ENCODE results near the gene SLITRK4.

The SLITRK4 gene

DNA sequence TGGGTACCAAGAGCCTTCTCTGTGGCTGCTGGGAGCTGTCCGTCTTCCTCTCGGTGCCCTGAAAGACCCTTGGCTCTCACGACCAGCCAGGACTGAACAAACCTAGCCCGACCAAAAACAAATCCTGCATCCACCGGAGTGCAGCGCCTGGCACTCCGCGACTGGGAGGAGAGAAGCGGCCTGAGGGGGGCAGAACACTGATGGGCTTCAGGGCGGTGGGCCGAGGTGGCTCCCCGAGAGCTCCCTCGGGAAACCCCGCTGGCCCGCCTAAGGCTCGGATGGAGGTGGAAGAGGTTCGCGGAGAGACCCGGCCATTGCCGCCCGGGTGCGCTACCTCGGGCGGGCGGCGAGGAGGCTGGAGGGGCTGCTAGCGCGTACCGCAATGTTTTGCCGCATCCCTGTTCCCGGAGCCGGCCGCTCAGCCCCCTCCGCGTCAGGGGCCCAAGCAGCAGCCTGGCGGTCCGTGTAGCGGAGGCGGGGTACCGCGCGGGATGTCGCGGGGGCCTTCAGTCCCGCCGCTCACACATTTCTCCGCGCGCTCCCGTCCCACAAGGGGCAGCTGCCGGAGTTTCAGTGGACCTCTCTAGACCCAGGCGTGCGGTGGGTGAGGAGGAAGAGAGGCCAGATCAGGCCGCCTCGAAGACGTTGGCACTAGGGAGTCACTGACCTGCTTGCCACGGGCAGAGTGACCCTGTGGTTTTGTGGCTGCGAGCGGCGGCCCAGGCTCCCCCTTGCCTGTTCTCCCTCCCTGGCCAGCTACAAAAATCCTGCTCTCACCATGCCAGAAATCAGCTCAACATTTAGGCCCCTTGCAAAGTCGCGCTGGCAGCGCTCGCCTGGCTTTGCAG lies 2.2 kb downstream of the SLITRK4 start:
- Histone ChIP-seq H3K4me3 (ENCODE audit: low read length) (no peak overlapping the region), H3K9ac (ENCODE audit: low read length) (no peak overlapping the region), H3K36me3 (ENCODE audit: control insufficient read depth, insufficient read depth, low read length) (no peaks in the 10 kb centered on the region), H3K9me3 (ENCODE audit: control insufficient read depth, low read length) (no peaks in the 10 kb centered on the region), H3K4me1 (ENCODE audit: control insufficient read depth, insufficient read depth, low read length) (no peaks in the 10 kb centered on the region), H3K27me3 (ENCODE audit: control insufficient read depth, insufficient read depth, low read length) (peaks cover 23% of the 10 kb centered on the region)

- peaks cover 23% of the 10 kb centered on the region for H3K27me3 ChIP-seq (ENCODE audit: control insufficient read depth, insufficient read depth, low read length)
- H3K9me3 ChIP-seq (ENCODE audit: control insufficient read depth, low read length) = no peaks in the 10 kb centered on the region
- no peaks in the 10 kb centered on the region for H3K4me1 ChIP-seq (ENCODE audit: control insufficient read depth, insufficient read depth, low read length)
- H3K9ac ChIP-seq (ENCODE audit: low read length) = no peak overlapping the region
- no peak overlapping the region for H3K4me3 ChIP-seq (ENCODE audit: low read length)
- no peaks in the 10 kb centered on the region for H3K36me3 ChIP-seq (ENCODE audit: control insufficient read depth, insufficient read depth, low read length)
Measured at GRCh38 chrX:143632625-143633410, 3.1 kb downstream of the SLITRK4 start.

- no peaks in the 10 kb centered on the region for H3K36me3 ChIP-seq (ENCODE audit: control insufficient read depth, insufficient read depth, low read length)
- H3K27me3 ChIP-seq (ENCODE audit: control insufficient read depth, insufficient read depth, low read length) = no peaks in the 10 kb centered on the region
- H3K9ac ChIP-seq (ENCODE audit: low read length) = no peak overlapping the region
- no peaks in the 10 kb centered on the region for H3K4me1 ChIP-seq (ENCODE audit: control insufficient read depth, insufficient read depth, low read length)
- H3K9me3 ChIP-seq (ENCODE audit: control insufficient read depth, low read length) = no peaks in the 10 kb centered on the region
- H3K4me3 ChIP-seq (ENCODE audit: low read length) = no peak overlapping the region
Measured at GRCh38 chrX:143623657-143624056, 12.2 kb downstream of the SLITRK4 start.

- Histone ChIP-seq H3K27me3 (ENCODE audit: control insufficient read depth, insufficient read depth, low read length) (no peaks in the 10 kb centered on the region), H3K9ac (ENCODE audit: low read length) (no peak overlapping the region), H3K4me1 (ENCODE audit: control insufficient read depth, insufficient read depth, low read length) (no peaks in the 10 kb centered on the region), H3K36me3 (ENCODE audit: control insufficient read depth, insufficient read depth, low read length) (no peaks in the 10 kb centered on the region), H3K9me3 (ENCODE audit: control insufficient read depth, low read length) (no peaks in the 10 kb centered on the region), H3K4me3 (ENCODE audit: low read length) (no peak overlapping the region)
Measured at GRCh38 chrX:143621276-143621675, 14.6 kb downstream of the SLITRK4 start.

DNA sequence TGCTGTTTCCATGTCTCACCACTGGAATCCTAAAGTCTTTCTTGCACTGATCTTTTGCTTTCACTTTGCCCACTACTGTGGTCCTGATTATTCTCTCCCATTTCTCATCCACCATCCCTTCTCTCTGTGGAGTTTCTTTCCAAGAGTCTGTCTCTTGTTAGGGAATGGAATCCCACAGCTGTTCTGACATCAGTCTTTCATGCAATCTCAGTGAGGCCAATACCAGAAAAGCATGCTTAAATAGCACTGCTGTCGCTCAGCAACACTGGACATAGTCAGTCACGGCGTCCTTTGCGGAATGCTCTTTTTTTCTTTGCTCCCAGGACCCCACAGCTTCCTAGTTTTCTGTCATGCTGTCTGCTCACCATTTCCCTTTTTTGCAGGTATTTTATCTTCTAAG lies 20.1 kb downstream of the SLITRK4 start:
- Histone ChIP-seq H3K36me3 (ENCODE audit: control insufficient read depth, insufficient read depth, low read length) (no peaks in the 10 kb centered on the region), H3K27me3 (ENCODE audit: control insufficient read depth, insufficient read depth, low read length) (no peaks in the 10 kb centered on the region), H3K9me3 (ENCODE audit: control insufficient read depth, low read length) (no peaks in the 10 kb centered on the region), H3K4me3 (ENCODE audit: low read length) (no peak overlapping the region), H3K9ac (ENCODE audit: low read length) (no peak overlapping the region), H3K4me1 (ENCODE audit: control insufficient read depth, insufficient read depth, low read length) (no peaks in the 10 kb centered on the region)

GRCh38 chrX:143601809-143602208 lies 34.1 kb downstream of the SLITRK4 start:
- Histone ChIP-seq H3K27me3 (ENCODE audit: control insufficient read depth, insufficient read depth, low read length) (no peaks in the 10 kb centered on the region), H3K9me3 (ENCODE audit: control insufficient read depth, low read length) (no peaks in the 10 kb centered on the region), H3K36me3 (ENCODE audit: control insufficient read depth, insufficient read depth, low read length) (no peaks in the 10 kb centered on the region), H3K9ac (ENCODE audit: low read length) (no peak overlapping the region), H3K4me3 (ENCODE audit: low read length) (no peak overlapping the region), H3K4me1 (ENCODE audit: control insufficient read depth, insufficient read depth, low read length) (no peaks in the 10 kb centered on the region)

DNA sequence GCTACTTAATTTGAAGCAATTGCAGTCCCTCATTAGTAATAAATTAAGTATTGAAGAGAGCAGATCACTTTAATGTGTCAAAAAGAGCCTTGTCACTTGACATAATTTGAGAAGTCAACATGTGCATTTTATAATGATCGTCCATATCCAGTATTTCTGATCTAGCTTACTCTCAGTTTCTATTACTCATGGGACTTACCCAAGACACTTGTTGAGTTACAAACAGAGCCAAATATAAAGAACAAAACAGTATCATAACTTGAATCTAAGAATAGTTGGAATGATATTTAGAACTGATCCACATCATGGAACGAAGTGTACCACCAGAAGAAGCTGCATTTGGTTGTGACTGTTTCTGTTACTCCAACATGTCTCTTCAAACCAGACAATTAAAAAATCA lies 54.7 kb downstream of the SLITRK4 start:
- no peaks in the 10 kb centered on the region for H3K36me3 ChIP-seq (ENCODE audit: control insufficient read depth, insufficient read depth, low read length)
- no peaks in the 10 kb centered on the region for H3K9me3 ChIP-seq (ENCODE audit: control insufficient read depth, low read length)
- H3K4me3 ChIP-seq (ENCODE audit: low read length) = no peak overlapping the region
- H3K4me1 ChIP-seq (ENCODE audit: control insufficient read depth, insufficient read depth, low read length) = no peaks in the 10 kb centered on the region
- H3K9ac ChIP-seq (ENCODE audit: low read length) = no peak overlapping the region
- no peaks in the 10 kb centered on the region for H3K27me3 ChIP-seq (ENCODE audit: control insufficient read depth, insufficient read depth, low read length)

DNA sequence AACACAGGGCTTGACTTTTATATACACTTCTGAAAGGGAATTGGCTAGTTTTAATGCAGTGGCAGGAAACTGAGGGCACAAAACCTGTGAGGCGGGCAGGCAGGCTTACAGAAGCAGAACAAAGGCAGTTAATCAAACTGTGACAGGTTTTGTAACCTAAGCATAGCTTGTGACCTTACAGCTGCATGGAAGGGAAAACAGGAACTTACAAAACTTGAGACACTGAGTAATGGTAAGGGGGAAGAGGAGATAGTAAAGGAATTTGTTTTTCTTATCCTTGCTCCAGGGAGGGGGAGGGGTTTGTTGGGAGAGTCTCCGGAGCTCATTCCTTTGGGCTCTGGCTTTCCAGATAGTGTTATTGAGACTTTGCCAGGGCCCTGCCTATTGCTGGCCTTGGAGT lies 55.6 kb downstream of the SLITRK4 start:
- Histone ChIP-seq H3K36me3 (ENCODE audit: control insufficient read depth, insufficient read depth, low read length) (no peaks in the 10 kb centered on the region), H3K9me3 (ENCODE audit: control insufficient read depth, low read length) (no peaks in the 10 kb centered on the region), H3K27me3 (ENCODE audit: control insufficient read depth, insufficient read depth, low read length) (no peaks in the 10 kb centered on the region), H3K4me3 (ENCODE audit: low read length) (no peak overlapping the region), H3K4me1 (ENCODE audit: control insufficient read depth, insufficient read depth, low read length) (no peaks in the 10 kb centered on the region), H3K9ac (ENCODE audit: low read length) (no peak overlapping the region)

Data from mucosa of stomach (tissue), 1 donor.